GM20431 (cell line): ENCODE data around the gene FAM83G.

Experiments used
- in situ Hi-C: fragments of 300-500 bp; cut with MseI, MboI; formaldehyde crosslinking; loops from one replicate; pipeline ENCODE4 v1.15.0; 2020; ENCODE audit warnings: low sequenced_read_pairs; ENCODE audit not compliant: unreplicated experiment

FAM83G gene

DNA sequence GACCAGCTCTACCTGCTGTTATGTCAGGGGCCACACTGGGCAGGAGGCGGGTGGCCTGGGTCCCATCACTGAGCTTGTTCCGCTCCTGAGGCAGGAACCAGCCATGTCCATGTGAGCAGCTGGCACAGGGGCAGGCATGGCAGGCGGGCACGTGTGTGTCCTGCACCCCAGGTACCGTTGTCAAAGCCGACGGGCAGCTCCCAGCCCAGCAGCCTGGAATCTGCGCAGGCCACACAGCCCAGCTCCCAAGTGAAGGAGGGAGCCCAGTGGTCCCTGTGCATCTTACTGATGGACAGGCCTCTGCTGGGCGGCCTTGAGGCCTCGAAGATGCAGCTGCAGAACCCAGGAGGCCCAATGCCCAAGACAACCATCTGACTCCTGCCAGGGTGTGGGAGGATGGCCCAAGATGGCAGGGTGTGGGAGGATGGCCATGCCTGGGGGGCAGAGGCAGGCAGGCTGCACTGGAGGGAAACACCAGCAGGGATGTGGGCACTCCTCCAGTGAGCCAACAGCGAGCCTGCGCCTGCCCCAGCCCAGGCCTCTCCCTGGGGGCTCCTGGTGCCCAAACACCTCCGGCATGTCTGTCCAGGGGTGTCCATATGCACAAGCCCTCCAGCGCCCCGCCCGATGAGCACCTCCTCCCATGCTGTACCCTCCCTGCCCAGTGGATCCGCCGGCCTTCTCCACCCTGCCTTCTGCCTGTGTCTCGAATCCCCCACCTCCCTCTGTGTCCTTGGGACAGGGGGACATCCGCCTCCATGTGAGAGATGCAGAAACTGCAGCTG is 12.8 kb downstream of the FAM83G start:
- in situ Hi-C loops, result no loop called here

DNA sequence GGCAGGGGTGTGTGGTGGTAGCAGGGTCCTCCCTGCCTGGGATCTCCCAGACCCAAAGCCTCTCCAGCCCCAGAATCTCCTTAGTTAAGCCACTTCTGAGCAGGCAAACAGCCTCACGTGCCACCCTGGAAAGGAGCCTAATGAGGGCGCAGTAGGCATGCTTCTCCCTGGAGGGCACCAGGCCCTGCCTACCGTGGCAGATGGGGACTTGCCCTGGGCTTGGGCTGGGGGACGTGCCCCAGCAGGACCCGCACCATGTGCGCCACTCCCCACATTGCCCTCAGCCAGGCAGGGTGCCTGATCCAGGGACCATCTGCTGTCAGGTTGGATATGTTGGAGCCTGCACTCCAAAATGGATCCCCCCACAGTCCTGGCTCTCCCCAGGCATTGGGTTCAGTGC is 14.2 kb downstream of the FAM83G start:
- in situ Hi-C loops, result no loop called here

DNA sequence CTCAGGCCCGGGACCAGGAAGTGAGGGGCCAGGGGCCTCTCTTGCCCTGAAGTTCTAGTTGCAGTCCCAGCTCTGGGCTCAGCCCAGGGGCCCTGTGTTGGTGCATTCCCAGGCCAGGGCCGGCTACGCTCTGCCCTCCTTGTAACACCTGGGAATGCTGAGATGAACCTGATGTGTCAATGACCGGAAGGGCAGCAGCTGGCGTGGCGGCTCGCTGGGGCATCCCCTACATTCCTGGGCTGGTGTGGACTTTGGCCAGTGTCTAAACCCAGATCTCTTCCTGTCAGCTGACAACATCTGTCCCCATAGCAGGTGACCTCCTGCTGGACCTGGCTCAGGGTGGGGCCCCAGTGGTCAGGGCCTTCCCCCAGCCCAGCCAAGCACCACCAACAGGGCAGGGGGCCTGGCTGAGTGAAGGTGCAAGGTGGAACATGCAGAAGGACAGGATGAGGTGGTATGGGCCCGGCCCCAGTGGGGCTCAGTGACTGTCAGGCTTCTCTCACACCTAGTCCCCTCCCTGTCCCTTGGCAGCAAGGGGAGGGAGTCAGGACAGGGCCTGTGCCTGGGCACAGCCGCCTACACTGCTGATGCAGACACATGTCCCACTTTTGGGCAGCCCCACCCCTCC is 15.9 kb downstream of the FAM83G start:
- in situ Hi-C loops, result no loop called here

DNA sequence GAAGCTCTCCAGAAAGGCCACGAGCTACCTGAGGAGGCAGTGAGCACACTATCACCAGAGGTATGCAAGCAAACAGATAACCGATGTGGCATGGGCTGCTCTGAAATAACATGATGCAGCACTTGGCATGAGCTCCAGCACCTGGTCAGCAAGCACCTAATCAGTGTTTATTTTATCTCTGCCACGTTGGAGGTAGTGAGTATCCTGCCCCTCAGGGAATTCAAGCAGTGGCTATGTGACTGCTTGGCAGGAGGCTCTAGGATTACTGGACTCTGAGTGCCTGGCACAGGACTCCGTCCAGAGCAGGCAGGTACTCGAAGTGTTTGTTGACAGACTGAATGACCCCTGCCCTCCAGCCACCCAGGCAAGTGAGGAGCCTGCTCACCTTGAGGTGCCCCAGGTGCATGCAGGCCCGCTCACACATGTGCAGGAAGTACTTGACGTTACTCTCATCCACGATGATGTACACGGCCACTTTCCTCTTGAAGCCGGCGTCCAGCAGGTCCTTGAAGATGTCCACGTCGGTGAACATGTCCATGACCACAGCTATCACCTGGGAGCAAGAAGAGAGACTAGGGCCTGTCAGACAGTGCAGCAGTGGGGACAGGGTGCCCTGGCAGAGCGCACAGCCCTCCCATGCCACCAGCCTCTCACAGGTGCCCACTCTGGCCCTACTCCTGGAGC is 16.6 kb downstream of the FAM83G start:
- in situ Hi-C loops, result no loop called here

DNA sequence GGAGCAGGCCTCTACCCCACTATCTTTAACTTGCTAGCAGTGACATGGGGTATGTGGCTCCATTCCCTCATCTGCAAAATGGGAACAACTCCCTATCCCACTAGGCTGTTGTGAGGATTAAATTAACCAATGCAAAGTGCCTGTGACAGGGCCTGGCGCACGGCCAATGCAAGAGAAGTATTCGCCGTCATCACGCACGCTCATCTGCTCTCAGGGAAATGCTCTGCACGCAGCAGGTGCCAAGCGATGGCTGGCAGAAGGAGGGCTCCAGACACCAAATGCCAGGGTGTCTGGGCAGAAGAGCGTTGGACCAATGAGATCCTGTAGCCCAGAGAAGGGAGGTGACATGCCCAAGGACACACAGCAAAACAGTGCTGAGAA is 17.3 kb downstream of the FAM83G start:
- in situ Hi-C loops, result no loop called here

DNA sequence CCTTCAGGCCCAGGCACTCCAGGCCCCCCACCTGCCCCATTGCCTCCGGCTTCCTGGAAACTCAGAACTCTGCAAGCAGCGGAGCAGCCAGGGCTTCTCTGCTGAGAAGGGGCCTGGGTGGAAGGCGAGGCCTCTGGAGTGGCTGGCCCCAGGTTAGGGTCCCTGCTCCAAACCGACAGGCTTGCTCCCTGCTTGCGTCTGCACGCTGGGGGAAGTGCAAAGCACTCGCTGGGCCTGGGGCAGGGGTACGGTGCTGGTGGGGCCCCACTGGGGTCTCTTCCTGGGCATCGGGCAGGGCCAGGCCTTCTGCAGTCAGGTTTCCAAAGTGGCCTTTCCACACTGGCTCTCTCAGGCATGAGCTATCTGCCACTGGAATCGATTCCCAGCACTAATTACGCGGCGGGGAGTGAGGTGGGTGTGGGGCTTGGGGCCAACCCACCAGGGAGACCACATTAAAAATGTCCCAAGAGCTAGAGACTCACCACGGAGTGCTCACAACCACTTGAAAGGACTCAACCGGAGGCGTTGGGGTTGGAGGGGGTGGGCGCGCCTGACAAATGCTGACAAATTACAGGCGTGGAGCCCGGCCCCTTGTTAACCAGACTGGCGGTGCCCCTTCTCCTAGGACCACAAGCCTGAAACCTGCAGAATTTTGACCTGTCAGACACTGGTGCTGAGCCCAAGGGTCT is 17.9 kb downstream of the FAM83G start:
- in situ Hi-C loops, result no loop called here

DNA sequence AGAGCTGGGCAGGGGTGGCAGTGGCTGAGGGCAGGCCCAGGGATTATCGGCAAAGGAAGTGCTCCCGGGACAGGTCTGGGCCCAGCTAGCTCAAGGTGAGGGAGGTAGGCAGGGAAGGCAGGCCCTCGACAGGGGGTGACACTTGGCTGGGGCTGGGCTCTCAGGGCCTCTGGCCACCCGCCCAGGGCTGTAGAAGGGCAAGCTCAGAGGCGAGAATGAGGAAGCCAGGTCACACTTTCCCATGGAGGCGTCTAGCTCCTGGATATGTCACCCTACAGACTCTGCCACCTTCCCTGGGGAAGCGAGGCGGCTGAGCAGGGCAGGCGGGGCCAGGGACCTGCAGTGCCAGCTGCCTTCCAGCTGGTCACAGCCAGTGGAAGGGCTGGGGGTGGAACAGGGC is 19.1 kb downstream of the FAM83G start:
- in situ Hi-C loops, result no loop called here

DNA sequence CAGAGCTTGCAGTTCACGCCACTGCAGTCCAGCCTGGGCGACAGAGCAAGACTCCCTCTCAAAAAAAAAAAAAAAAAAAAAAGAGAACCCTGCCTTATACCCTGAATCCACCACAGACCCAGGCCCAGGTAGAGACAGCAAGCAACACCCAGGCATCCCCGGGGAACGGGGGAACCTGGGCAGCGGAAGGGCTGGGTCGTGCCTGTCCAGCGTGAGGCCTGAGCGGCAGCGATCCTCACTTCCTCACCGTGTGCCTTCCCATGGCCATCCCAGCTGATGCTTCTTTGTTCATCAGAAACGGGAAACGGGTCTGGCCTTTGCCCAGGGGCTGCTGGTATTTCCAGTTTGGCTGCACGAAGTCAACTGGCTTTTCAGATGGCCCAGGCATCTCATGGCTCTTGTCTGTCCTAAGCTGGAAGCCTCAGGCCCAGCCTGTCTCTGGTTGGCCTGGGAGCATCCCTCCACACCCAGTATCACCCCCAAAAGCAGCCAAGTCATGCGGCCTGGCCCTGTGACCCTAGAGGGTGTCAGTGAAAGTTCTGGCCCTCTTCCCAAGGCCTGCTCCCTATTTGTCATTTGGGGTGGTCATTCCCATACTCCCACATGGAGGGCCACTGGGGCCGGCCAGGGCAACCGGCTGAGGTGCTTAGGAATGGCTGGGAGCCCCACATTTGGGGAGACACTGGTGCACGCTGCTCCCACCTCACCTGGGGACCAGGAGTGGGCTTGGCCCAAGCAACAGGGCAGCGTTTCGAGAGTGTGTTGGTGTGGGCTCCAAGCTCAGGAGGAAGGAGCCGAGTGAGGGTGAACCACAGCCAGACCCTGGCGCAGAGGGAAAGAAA is 20.1 kb downstream of the FAM83G start:
- in situ Hi-C loops, result no loop called here

DNA sequence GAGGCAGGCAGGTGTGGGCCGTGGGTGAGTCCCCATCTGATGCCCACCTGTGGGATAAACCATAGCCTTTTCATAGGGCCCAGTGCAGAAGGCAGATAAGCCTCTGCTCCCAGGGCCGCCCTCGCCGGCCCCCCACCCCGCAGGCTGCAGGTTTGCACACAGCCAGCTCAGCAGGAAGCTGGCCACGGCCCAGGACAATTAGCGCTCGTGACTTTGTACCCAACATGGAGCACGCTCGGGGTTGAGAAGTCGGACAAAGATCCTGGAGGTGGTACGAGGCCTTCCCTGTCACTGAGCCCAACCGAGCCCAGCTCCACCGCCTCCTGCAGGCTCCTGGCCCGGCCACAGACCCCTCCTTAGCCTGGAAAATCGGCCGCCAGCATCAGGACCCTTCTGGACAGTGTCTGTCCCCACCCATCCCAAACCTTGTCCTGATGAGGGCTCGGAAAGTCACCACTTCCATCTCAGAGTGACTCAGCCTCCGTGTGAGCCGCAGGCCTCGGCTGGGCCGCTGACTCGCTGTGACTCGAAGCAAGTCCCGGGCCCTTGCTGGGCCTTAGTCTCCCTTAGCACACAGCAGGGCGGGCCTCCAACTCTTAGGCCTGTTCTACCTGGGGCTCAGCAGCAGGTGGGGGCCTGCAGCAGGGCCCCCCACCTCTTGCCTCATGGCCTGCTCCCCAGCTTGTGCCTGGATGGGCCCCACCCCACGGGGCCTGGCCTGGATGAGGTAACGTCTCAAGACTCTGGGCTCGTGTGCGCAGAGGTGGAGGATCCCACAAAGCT is 22.7 kb downstream of the FAM83G start:
- in situ Hi-C loops, result no loop called here

DNA sequence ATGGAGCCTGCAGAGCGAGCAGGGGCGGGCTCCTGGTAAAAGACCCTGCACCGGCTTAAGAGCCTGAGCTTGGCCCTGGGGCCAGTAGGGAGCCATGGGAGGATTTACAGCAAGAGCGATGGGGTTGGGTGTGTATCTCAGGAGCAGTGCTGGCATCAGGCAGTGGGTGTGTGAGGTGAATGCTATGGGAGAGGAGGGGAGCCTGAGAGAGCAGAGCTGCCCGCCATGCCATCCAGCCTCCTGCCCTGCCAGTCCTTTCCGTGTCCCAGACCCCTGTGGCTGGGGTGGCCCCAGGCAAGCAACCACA is 23.3 kb downstream of the FAM83G start:
- in situ Hi-C loops, result no loop called here

DNA sequence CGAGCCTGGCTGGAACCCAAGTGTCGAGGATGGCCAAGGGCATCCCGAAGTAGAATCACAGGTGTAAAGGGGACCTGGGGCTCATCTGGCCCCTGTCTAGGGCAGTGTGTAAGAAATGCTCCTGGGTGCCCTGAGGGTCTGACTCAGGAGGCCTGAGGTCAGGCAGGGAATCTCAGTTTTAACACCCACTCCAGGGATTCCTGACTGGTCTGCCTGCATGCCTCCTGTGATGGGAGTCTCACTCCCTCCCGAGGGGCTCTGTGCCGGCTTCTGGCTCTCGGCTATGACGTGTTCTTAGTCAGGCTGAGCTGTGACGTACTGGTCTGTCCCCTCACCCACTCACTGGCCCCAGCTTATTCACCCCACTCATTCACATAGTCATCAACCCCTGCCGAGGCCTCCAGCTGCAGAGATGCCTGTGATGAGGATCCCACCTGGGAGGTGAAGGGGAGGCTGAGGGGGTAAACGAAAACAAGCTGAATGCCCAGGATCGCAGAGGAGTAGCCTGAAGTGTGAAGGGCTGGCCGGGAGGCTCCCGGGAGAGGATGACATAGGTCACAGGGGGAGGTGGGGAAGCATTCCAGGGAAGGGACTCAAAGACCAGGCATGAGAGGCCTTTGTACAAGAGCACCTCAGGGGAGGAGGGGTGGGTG is 23.8 kb downstream of the FAM83G start:
- in situ Hi-C loops, result no loop called here

DNA sequence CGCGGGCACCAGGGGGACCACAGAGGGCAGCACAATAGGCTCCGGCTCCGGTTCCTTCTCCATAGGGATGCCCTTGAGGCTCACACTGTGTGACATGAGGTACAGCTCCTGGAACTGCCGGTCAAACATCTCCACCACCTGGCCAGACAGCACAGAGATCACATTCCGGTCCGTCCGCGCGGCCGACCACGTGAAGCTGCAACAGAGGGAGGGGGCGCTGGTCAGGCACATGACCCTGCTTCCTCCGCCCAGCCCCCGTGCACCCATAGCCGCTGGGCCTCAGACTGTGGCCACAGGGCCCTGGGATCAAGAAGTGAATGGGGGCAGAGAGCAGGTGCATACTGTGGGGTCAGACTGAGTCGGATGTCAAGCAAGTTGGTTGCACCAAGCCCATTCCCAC is 25.9 kb downstream of the FAM83G start:
- in situ Hi-C loops, result no loop called here

DNA sequence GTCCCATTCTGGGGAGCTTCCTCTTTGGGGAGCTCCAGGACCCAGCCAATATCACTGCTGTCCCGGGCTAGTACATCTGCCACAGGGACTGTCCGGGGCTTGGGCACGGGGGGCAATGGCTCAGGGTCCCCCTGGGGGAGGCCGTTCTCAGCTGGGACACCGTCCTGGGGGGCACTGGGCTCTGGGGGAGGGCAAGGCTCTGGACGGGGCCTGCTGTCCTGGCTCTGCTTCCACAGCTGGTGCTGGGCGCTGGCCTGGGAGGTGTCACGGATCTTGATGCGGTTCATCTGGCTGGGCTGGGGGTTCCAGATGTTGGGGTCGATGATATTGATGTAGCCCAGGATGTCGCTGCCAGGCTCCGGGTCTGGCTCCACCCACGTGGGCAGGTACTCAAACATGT is 26.5 kb downstream of the FAM83G start:
- in situ Hi-C loops, result no loop called here

DNA sequence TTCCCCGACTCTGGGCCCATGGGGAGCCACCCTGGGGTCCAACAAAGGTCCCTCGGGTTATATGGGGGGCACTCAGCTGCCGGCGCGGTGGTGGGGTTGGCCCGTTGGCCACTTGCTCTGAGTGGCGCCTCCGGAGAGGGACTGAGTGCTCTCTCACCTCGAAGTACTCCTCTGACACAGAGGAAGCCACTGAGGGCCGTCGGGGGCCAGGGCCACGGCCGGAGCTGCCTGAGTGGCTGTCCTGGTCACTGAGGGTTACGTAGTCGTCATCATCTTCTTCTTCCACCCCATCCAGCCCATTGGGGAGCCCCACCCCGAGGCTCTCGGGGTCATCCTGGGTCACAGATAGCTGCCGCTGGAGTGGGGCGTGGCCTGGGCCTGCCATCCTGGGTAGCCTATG is 26.9 kb downstream of the FAM83G start:
- in situ Hi-C loops, result no loop called here

DNA sequence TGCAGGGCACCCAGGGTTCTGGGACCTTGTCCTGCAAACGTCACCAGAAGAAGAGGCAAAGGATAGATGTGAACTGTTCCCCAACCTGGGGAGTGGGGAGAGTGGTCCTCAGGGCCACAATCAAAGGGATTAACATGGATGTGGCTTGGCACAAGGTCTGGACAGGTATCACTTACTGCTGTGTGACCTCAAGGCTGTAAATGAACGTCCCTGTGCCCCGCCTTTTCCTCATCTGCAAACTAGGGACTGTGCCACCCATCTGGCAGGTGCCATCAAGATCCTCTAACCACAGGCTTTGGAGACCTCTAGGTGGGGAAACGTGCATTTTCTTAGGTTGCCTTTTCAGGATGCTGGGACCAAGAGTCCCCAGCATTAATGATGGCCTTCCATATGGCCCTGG is 27.5 kb downstream of the FAM83G start:
- in situ Hi-C loops, result no loop called here

DNA sequence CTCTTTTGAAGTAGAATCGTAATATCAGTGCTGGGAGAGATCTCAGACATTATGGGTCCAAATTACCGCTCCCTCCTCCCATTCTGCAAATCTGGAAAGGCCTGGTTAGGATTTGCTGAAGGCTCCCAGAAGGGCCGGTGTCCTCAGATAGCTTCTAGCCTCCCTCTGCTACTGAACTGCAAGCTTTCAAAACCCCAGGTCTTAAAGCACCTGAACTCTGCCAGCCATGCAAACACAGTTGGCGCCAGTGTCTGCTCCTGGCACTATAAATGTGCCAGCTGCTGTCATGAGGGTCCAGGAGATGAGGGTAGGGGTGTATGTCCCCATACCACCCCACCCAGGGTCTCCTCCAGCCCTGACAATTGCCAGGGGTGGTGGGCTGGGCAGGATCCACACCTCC is 28.4 kb downstream of the FAM83G start:
- in situ Hi-C loops, result no loop called here

DNA sequence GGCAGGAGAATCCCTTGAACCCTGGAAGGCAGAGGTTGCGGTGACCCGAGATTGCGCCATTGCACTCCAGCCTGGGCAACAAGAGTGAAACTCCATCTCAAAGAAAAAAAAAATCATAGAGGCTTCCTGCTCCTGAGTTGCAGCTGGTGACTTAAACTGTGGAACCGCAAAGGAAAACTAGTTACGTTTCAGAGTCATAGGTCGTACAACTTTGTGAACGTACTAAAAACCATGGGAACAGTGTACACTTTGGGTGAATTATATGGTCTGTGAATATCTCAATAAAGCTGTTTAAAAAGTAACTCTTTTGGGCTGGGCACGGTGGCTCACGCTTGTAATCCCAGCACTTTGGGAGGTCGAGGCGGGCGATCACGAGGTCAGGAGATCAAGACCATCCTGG is 29.0 kb downstream of the FAM83G start:
- in situ Hi-C loops, result no loop called here

DNA sequence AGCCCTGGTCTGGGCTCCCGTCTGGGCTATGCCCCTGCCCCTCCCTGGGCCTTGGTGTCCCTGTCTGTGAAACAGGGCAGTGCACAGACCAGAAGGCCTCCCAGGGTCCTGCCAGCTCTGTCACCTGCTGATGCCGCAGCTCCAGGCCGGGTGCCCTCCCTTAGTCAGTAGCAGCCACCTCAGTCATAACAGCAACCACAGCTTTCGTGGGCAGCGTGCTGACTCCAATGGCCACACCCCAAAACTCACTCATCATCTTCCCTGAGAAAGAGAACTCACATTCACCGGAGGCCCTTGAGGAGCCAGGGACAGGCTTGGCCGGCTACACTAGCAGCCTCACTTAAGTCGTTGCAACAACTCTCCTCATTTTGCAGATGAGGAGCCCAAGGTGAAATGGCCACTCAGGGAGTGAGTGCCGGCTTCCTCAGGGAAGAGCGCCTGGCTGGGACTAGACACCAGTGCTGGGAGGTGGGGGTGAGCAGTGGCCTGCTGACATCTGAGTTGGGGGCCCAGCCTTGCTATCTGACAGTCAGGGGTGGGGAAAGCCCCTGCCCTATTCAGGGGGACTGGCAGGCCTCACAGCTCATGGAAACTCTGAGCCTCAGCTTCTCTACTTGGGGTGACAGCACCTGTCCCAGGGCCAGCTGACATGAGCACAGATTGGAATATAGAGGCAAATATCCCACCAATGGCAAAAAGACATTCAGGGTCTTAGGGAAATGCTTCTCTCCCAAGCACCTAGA is 30.0 kb downstream of the FAM83G start:
- in situ Hi-C loops, result no loop called here
